ENCODE data around the gene PRDX2.
"Not testable (repeated sequence)": the region's sequence is repeated elsewhere in the genome, so short reads cannot be mapped to it uniquely, and the experiment has no call there.

PRDX2 gene

GRCh38 chr19:12801466-12802266 is at the start of gene PRDX2, which contains the start of gene THSD8:
Gene PRDX2, minus strand, starts transcription at chr19:12801800. Its CDS starts 539 bp downstream, at chr19:12801261.
Gene THSD8, plus strand, starts transcription at chr19:12802069. Its CDS starts 3 bp downstream, at chr19:12802072.
- DNase-seq = peak; percentile 94

- peak; percentile 87 for DNase-seq
These were observed 45.8 kb upstream of the PRDX2 start for GRCh38 chr19:12847159-12848139.

GRCh38 chr19:12846613-12847012 is 45.0 kb upstream of the PRDX2 start:
- not testable (repeated sequence) for DNase-seq

- no peak for DNase-seq
These were observed 42.6 kb upstream of the PRDX2 start for GRCh38 chr19:12843999-12844732.

DNA sequence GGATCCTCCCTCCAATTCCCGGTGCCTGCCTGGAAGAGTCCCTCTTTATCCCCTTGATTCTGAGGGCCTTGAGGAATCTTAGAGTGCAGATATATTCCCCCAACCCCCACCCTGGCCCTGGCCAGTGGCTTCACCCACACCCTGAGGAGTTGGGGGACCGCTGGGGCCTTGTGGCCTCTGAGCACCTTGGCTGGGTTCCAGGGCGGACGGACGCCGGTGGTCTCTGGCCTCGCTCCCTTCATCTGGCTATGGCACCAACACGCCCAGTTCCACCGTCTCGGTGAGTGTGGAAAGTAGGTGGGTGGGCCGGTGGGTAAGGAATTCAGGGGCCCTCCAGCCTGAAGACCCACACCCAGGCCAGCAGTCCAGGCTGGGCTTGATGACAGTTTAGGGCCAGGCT is 41.7 kb upstream of the PRDX2 start:
- DNase-seq = no peak

DNA sequence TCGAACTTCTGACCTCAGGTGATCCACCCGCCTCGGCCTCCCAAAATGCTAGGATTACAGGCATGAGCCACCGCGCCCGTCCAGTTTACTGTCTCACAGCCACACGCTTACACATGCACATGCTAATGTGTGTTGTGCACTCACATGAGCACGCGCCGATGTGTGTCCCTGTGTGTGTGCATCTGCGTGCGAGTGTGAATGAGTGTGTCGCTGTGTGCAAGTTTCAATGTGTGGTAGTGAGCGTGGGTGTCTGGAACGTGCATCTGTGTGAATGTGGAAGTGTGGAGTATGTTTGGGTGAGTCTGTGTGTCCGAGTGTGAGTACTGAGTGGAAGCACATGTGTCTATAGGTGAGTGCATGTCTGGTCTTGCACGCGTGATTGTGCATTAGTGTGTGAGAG is 40.9 kb upstream of the PRDX2 start:
- DNase-seq = no peak

DNA sequence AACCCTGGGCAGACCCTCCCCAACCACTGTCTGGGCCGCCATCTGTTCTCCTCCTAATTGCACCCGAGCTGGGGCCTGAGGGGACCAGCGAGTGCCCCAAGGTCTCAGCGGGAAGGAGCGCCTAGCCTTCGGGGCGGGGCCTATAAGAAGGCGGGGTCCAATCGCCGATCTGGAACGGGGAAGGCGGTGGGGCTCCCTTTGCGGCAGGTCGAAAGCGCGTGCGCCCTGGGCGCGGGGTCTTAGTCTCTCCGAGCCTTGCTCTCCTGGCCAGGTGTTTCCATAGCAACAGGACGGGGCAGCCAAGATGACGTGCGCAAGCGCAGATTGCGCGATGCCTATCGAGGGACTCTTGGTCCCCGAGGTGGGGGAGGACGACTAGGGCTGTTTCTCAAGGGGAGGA is 39.5 kb upstream of the PRDX2 start:
- DNase-seq = peak; percentile 99

GRCh38 chr19:12840091-12841079 is 38.8 kb upstream of the PRDX2 start:
- DNase-seq = peak; percentile 95

DNA sequence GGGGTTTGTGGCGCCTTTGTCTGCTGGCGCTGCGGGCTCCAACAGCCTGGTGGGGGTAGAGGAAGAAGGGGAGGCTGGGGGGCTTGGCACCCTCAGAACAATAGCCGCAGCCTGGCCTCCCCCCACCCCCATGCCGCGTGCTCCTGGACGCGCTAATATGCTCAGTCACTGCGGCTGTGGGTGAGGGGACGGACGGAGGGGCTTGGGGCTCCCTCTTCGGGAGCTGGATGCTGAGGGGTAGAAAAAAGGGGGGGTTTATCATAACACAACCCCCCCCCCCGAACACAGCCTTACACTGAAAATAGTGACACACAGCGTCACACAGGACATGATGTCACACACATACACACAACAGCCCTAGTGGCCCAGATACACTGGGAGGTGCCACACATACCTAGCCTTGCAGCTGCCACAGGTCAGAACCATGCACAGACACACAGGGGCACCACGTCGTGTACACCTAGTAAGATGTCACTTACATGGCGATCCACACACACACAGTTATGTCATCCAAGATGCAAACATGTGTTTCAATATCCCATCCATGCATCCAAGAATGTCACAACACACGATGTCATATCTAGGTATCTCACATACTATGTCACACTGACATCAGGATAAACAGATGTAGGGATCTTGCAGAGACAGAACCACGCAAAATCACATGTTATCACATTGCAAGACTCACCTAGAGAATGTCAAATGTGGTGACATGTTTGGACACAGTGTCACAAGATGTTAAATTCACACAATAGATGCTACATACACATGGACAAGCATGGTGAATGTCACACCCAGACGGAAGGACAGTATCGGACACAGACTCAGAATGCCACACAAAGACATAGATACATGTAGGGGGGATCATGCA is 37.5 kb upstream of the PRDX2 start:
- DNase-seq = peak; percentile 68

DNA sequence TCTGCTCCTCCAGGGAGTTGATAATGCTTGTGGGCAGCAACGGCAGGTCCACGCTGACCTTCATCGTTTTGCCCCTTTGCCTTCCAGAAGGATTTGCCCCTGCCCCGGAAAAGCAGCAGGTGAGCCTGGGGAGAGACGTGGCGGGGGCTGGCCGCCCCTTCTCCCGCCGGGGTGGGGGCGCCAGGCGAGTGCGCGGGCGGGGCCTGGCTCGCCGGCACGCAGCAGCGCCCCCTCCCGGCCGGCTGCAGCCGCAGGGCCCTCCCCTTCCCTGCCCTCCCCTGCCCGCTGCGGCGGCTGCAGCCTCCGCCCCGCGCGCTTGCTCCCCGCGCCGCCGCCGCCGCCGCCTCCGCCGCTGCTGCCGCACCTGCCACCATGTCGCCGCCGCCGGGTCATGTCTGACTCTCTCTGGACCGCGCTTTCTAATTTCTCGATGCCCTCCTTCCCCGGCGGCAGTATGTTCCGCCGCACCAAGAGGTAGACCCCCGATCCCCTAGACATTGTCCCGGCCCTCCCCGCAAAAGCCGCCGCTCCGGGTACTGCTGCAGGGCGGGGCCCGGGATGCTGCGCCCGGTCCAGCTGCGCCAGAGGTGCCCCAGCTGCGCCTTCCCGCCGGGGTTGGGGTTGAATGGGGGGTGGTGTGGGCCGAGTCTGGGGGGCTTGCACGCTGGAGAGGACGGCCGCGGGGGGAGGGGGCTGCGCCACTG is 36.7 kb upstream of the PRDX2 start, which contains the start of gene MAST1:
MAST1 (plus strand) TSS at position 334 of the 704 bp plus-strand sequence; CDS start at position 392, 58 bp downstream.
- peak; percentile 90 for DNase-seq

- peak; percentile 28 for DNase-seq
These were observed 35.6 kb upstream of the PRDX2 start for GRCh38 chr19:12837225-12837624.

DNA sequence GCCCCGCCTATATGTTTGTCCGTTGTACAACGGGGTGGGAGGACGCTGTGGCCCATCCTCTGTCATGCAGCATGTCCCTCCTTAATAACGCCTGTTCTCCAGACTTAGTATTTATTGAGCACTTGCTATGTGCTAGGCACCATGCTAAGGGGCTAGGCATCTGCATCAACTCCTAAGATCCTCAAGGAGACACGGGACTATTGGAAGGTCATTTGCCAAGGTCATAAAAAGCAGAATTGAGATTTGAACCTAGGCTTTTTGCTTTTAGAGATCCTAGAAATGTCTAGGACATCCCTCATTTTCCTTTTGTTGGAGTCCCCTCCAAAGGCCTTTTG is 34.9 kb upstream of the PRDX2 start:
- no peak for DNase-seq

DNA sequence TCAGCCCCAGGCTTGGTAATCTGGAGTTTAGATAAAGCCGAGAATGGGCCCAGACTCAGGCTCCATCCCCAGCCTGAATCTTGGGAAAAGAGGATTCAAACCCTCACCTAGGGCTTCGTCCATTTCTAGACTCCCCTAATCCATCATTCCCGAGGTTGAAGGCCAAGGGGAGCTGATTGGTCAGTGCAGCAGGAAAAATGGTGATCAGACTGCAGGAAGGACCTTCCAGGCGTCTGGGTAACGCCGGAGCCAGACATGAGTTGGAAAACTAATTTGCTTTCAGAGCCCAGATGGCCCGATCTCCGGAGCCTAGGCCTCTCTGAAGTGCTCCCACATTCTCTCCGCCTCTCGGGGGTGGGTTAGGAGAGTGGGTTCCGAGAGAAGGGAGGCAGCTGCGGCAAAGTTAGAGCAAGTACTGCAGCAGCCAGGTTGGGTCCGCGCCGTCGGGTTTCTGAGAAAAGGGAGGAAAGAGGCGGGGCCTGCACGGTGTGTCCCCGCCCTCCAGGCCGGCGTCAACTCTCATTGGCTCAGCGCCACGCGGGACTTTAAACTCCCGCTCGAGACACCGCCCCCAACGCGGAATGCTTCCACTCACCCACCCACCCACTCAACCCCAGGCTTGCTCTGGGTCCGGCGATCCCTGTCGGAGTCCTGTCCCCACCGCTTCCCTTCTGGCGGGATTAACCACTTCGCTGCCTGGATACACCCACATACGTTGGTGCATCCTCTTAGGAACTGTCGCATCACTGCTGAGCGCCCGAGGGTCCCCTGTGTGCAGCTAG is 33.6 kb upstream of the PRDX2 start:
- peak; percentile 94 for DNase-seq

- DNase-seq = peak; percentile 90
These were observed 33.0 kb upstream of the PRDX2 start, which contains the start of gene RTBDN for GRCh38 chr19:12834566-12834943. Gene RTBDN, minus strand, starts transcription at chr19:12834579. Its CDS starts 4,600 bp downstream, at chr19:12829979.

GRCh38 chr19:12833738-12834565 is 32.4 kb upstream of the PRDX2 start:
- peak; percentile 91 for DNase-seq

- DNase-seq = no peak
These were observed 31.8 kb upstream of the PRDX2 start for GRCh38 chr19:12833418-12833737.

- DNase-seq = peak; percentile 92
These were observed 26.9 kb upstream of the PRDX2 start for GRCh38 chr19:12828494-12828893.

Measured in NCI-H69 (cell line).